K562 (cell line): ENCODE measurements around the gene PDIA4. TPM values are rescaled to one million over a fixed set of nuclear protein-coding genes. Genes with fewer than 3 reads are reported as not detected.

ENCODE experiments used
- CBX8 ChIP-seq: fragments of 200-600 bp; sonication (generic); IDR thresholded peaks from 2 replicates; pipeline ENCODE4 v1.6.1; 2012; ENCODE audit warnings: borderline replicate concordance, mixed run types, low read depth, mild to moderate bottlenecking, moderate library complexity, mixed read lengths, low read length, control low read depth, inconsistent platforms; ENCODE audit not compliant: poor library complexity, severe bottlenecking; ENCODE audit errors: extremely low read depth
- CHAMP1 ChIP-seq: fragments of 450-650 bp; IDR thresholded peaks from 2 replicates; pipeline ENCODE4 v1.6.1; 2016; ENCODE audit warnings: mild to moderate bottlenecking
- CREBBP ChIP-seq: IDR thresholded peaks from one replicate; pipeline ENCODE4 v1.6.1; 2012; ENCODE audit warnings: low read depth, mild to moderate bottlenecking, control low read depth, inconsistent platforms, low read length
- HNRNPH1 ChIP-seq: fragments of 200-400 bp; formaldehyde crosslinking; optimal IDR thresholded peaks from 2 replicates; pipeline ENCODE3; 2017; ENCODE audit warnings: low read depth, mild to moderate bottlenecking, low read length, moderate library complexity
- MCM2 ChIP-seq: fragments of 450-650 bp; IDR thresholded peaks from 2 replicates; pipeline ENCODE4 v1.6.1; 2017; ENCODE audit warnings: low read depth, mild to moderate bottlenecking
- MYBL2 ChIP-seq, 2 experiments: fragments of 450-650 bp in 1 of 2; sonication (generic) in 1 of 2; formaldehyde crosslinking in 1 of 2; IDR thresholded peaks; 2 replicates each; pipeline versions ENCODE4 v1.6.1 to v1.8.1; 2017 to 2022; ENCODE audit warnings: borderline replicate concordance in 1 of 2, inconsistent platforms in 1 of 2, low read depth in 1 of 2, mild to moderate bottlenecking in 1 of 2, missing genetic modification reagents in 1 of 2, moderate library complexity in 1 of 2
- NFATC3 ChIP-seq: fragments of 450-650 bp; IDR thresholded peaks from 2 replicates; pipeline ENCODE4 v1.6.1; 2017; ENCODE audit warnings: mild to moderate bottlenecking
- PBX2 ChIP-seq, 2 experiments: IDR thresholded peaks in 1 of 2; conservative IDR thresholded peaks in 1 of 2; 2 replicates each; pipeline ENCODE4 v1.6.1; 2016; ENCODE audit warnings: low read depth in 2 of 2, mild to moderate bottlenecking in 1 of 2, missing compliant biosample characterization in 1 of 2, missing genetic modification characterization in 1 of 2, moderate library complexity in 1 of 2
- RB1 ChIP-seq: fragments of 450-650 bp; IDR thresholded peaks from 2 replicates; pipeline ENCODE4 v1.6.1; 2017; ENCODE audit warnings: low read depth, mild to moderate bottlenecking
- RNF2 ChIP-seq: sonication (generic); IDR thresholded peaks from 2 replicates; pipeline ENCODE4 v1.6.1; 2016
- SPI1 ChIP-seq: IDR thresholded peaks from 2 replicates; pipeline ENCODE4 v1.6.1; 2011; ENCODE audit warnings: low read depth, low read length, control low read depth, borderline replicate concordance
- TAL1 ChIP-seq: fragments of 450-650 bp; IDR thresholded peaks from 2 replicates; pipeline ENCODE4 v1.6.1; 2016; ENCODE audit warnings: mild to moderate bottlenecking
- U2AF2 ChIP-seq: fragments of 200-400 bp; formaldehyde crosslinking; optimal IDR thresholded peaks from 2 replicates; pipeline ENCODE3; 2017; ENCODE audit warnings: low read depth, mild to moderate bottlenecking, low read length
- XRCC4 ChIP-seq: IDR thresholded peaks from one replicate; pipeline ENCODE4 v1.6.1; 2011; ENCODE audit not compliant: insufficient read depth, insufficient read length; ENCODE audit errors: extremely low read depth
- ZNF592 ChIP-seq: fragments of 450-650 bp; IDR thresholded peaks from 2 replicates; pipeline ENCODE4 v1.6.1; 2017; ENCODE audit warnings: antibody characterized with exemption, mild to moderate bottlenecking
- polyA plus RNA-seq, 8 experiments: library from polyadenylated mRNA; depleted of rRNA in 4 of 8; stranded (reverse) in 5 of 8; unstranded in 3 of 8; fragments of >200 nt; fragmentation: Nextera tagmentation in 2 of 8; fragmentation: Illumina TruSeq in 1 of 8; extraction: Ambion mirVana in 2 of 8; extraction: Trizol in 1 of 8; gene quantifications; 2 replicates each; pipeline versions ENCODE4 v1.2.1 to v1.2.3, GENCODE V29; 2011 to 2014; ENCODE audit warnings: inconsistent platforms in 1 of 8, missing spikeins in 1 of 8
- total RNA-seq, 7 experiments: library from RNA; depleted of rRNA in 6 of 7; stranded (reverse); fragments of >200 nt in 6 of 7; fragmentation: Illumina TruSeq in 2 of 7; extraction: Trizol in 2 of 7; gene quantifications; 2 replicates each; pipeline versions ENCODE4 v1.2.1 to v1.2.3, GENCODE V29; 2011 to 2021; ENCODE audit warnings: low replicate concordance in 1 of 7

Gene PDIA4
- total and polyA plus RNA-seq, 9 of the 15 experiments (the other 6 are each of a cell fraction or from before 2014, with no cell fraction given), result 9.1 to 175 (median 146) TPM

GRCh38 chr7:149028346-149029109 lies at the start of gene PDIA4 (continued):
- TF ChIP-seq ZNF592, result no peak
- no peak for TF ChIP-seq TAL1
- TF ChIP-seq PBX2 (CRISPR knock-in tag; IDR thresholded peaks at IDR 0.05; ENCODE audit: low read depth), result peak; percentile 41
- TF ChIP-seq PBX2 (tag; conservative IDR thresholded peaks at IDR 0.05; ENCODE audit: low read depth), result peak; percentile 55; the same call in 1 of the 2 replicates
- no peak for TF ChIP-seq MCM2
- peak; percentile 66 for TF ChIP-seq SPI1
- no peak for TF ChIP-seq NFATC3
- no peak for TF ChIP-seq CHAMP1
- TF ChIP-seq CBX8, result no peak
- no peak for TF ChIP-seq XRCC4
- TF ChIP-seq RNF2, result peak; percentile 36
- TF ChIP-seq U2AF2, result no peak
- TF ChIP-seq CREBBP, result no peak
- no peak for TF ChIP-seq HNRNPH1
- peak; percentile 58; the same call in 1 of the 2 replicates for TF ChIP-seq RB1
- 0 out of 2 replicates have a peak, but pooled peaks have one; percentile 11 for TF ChIP-seq MYBL2 (IDR thresholded peaks at IDR 0.05; ENCODE audit: low read depth)
- no peak for TF ChIP-seq MYBL2 (CRISPR knock-in tag; IDR thresholded peaks at IDR 0.05; ENCODE audit: borderline replicate concordance)
